ENCODE measurements around the gene TRPC1. TPM values are rescaled to one million over a fixed set of nuclear protein-coding genes. Genes with fewer than 3 reads are reported as not detected.
A peak's percentile ranks its signal among the peaks of the same experiment; 100 is the strongest.

Gene TRPC1
- polyA plus RNA-seq, 1 donor from 2014 or later, result 37.2 TPM

DNA sequence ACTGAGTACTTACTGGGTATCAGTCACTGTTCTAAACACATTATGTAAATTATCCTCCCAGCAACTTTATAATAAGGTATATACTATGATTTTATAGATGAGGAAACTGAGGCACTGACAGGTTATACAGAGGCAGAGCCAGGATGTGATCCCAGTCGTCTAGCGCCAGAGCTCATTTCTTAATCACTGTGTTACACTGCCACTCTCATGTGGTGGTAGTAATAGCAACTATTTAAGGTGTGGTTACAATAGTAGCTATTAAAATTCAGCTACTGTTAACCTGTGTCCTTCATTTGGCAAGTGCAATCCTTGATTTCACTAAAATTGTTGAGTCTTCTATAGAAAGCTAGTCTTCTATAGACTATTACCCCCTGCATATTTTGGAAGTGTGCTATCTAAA lies 43.1 kb upstream of the TRPC1 start:
- H3K9me3 ChIP-seq (ENCODE audit: low read length), result no peaks in the 10 kb centered on the region
- no peaks in the 10 kb centered on the region for H3K27me3 ChIP-seq (ENCODE audit: insufficient read depth, low read depth, low read length)
- H3K4me2 ChIP-seq (ENCODE audit: low read length), result no peak overlapping the region
- no peaks in the 10 kb centered on the region for H3K79me2 ChIP-seq (replicated peaks; ENCODE audit: insufficient read depth, low read length)
- H3K36me3 ChIP-seq (ENCODE audit: insufficient read depth, low read length), result no peaks in the 10 kb centered on the region
- H3K9ac ChIP-seq (ENCODE audit: low read length), result no peak overlapping the region
- H3K9me2 ChIP-seq (ENCODE audit: insufficient read depth, low read length), result no peaks in the 10 kb centered on the region
- H2AFZ ChIP-seq (ENCODE audit: low read depth, low read length), result no peak overlapping the region
- no peak overlapping the region for H3K4me3 ChIP-seq (ENCODE audit: low read length)
- no peaks in the 10 kb centered on the region for H4K20me1 ChIP-seq (ENCODE audit: insufficient read depth)
- H3F3A ChIP-seq (ENCODE audit: insufficient read depth, low read length, poor library complexity, severe bottlenecking), result no peaks in the 10 kb centered on the region
- no peak overlapping the region for H3K27ac ChIP-seq (ENCODE audit: low read length)
- TF ChIP-seq EZH2 (IDR thresholded peaks at IDR 0.05; ENCODE audit: borderline replicate concordance, insufficient read depth, low read length, poor library complexity, severe bottlenecking), result no peak

DNA sequence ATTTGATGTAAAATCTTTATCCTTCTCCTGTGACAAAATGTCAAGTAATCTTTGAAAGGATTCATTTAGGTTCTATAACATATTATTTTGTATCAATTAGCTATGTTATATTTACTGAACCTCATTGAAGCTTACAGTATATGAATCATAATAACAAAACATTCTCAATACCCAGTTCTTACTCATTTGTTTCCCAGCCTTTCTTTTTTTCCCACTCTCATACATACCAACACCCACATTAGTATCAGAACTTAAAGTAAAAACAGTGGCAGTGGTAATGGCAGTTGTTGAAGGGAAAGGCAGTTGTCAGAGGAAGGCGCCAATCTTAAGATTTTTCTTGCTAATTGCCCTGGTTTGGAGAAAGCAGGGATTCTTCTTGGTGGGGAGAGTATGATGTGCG lies 33.2 kb upstream of the TRPC1 start:
- TF ChIP-seq SMC3 (conservative IDR thresholded peaks at IDR 0.05; ENCODE audit: poor library complexity) (no peak), POLR2AphosphoS5 (IDR thresholded peaks at IDR 0.05) (peak; percentile 19), EZH2 (IDR thresholded peaks at IDR 0.05; ENCODE audit: borderline replicate concordance, insufficient read depth, low read length, poor library complexity, severe bottlenecking) (no peak), EP300 (conservative IDR thresholded peaks at IDR 0.05; ENCODE audit: poor library complexity, severe bottlenecking) (peak; percentile 30), MXI1 (conservative IDR thresholded peaks at IDR 0.05; ENCODE audit: poor library complexity, severe bottlenecking) (no peak), RAD21 (conservative IDR thresholded peaks at IDR 0.05) (no peak), TAF1 (IDR thresholded peaks at IDR 0.05; ENCODE audit: low read depth) (no peak)
- TF ChIP-seq, protein P1, sequence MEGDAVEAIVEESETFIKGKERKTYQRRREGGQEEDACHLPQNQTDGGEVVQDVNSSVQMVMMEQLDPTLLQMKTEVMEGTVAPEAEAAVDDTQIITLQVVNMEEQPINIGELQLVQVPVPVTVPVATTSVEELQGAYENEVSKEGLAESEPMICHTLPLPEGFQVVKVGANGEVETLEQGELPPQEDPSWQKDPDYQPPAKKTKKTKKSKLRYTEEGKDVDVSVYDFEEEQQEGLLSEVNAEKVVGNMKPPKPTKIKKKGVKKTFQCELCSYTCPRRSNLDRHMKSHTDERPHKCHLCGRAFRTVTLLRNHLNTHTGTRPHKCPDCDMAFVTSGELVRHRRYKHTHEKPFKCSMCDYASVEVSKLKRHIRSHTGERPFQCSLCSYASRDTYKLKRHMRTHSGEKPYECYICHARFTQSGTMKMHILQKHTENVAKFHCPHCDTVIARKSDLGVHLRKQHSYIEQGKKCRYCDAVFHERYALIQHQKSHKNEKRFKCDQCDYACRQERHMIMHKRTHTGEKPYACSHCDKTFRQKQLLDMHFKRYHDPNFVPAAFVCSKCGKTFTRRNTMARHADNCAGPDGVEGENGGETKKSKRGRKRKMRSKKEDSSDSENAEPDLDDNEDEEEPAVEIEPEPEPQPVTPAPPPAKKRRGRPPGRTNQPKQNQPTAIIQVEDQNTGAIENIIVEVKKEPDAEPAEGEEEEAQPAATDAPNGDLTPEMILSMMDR (IDR thresholded peaks at IDR 0.05; ENCODE audit: poor library complexity, severe bottlenecking), result no peak
- TF ChIP-seq, protein P2, sequence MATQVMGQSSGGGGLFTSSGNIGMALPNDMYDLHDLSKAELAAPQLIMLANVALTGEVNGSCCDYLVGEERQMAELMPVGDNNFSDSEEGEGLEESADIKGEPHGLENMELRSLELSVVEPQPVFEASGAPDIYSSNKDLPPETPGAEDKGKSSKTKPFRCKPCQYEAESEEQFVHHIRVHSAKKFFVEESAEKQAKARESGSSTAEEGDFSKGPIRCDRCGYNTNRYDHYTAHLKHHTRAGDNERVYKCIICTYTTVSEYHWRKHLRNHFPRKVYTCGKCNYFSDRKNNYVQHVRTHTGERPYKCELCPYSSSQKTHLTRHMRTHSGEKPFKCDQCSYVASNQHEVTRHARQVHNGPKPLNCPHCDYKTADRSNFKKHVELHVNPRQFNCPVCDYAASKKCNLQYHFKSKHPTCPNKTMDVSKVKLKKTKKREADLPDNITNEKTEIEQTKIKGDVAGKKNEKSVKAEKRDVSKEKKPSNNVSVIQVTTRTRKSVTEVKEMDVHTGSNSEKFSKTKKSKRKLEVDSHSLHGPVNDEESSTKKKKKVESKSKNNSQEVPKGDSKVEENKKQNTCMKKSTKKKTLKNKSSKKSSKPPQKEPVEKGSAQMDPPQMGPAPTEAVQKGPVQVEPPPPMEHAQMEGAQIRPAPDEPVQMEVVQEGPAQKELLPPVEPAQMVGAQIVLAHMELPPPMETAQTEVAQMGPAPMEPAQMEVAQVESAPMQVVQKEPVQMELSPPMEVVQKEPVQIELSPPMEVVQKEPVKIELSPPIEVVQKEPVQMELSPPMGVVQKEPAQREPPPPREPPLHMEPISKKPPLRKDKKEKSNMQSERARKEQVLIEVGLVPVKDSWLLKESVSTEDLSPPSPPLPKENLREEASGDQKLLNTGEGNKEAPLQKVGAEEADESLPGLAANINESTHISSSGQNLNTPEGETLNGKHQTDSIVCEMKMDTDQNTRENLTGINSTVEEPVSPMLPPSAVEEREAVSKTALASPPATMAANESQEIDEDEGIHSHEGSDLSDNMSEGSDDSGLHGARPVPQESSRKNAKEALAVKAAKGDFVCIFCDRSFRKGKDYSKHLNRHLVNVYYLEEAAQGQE (IDR thresholded peaks at IDR 0.05; ENCODE audit: borderline replicate concordance), result no peak
- Histone ChIP-seq H3K4me3 (ENCODE audit: low read length) (no peak overlapping the region), H3K36me3 (ENCODE audit: insufficient read depth, low read length) (no peaks in the 10 kb centered on the region), H3K4me2 (ENCODE audit: low read length) (no peak overlapping the region), H3F3A (ENCODE audit: insufficient read depth, low read length, poor library complexity, severe bottlenecking) (no peaks in the 10 kb centered on the region), H3K9ac (ENCODE audit: low read length) (no peak overlapping the region), H3K9me2 (ENCODE audit: insufficient read depth, low read length) (no peaks in the 10 kb centered on the region), H4K20me1 (ENCODE audit: insufficient read depth) (no peaks in the 10 kb centered on the region), H3K79me2 (replicated peaks; ENCODE audit: insufficient read depth, low read length) (no peaks in the 10 kb centered on the region), H3K27me3 (ENCODE audit: insufficient read depth, low read depth, low read length) (no peaks in the 10 kb centered on the region), H3K27ac (ENCODE audit: low read length) (no peak overlapping the region), H2AFZ (ENCODE audit: low read depth, low read length) (no peak overlapping the region), H3K9me3 (ENCODE audit: low read length) (no peaks in the 10 kb centered on the region)

DNA sequence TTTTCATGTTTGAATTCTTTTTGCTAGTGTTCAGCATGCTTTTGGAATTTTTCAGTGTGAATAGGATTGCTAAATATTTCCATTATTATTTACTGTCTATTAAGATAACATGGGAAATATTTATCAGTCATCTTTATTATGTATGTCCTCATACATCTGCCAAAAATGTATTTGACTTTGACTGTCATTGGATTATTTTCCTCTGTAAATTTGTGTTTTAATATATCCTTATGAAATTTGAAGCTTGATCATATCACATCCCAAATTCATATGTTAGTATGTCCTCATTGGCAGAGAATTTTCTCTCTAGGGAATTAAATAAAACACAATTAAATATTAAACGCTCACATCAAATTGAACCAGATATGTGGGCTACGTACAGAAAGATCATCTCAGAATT lies 32.3 kb upstream of the TRPC1 start:
- H3K4me2 ChIP-seq (ENCODE audit: low read length), result no peak overlapping the region
- no peaks in the 10 kb centered on the region for H3F3A ChIP-seq (ENCODE audit: insufficient read depth, low read length, poor library complexity, severe bottlenecking)
- no peaks in the 10 kb centered on the region for H3K9me3 ChIP-seq (ENCODE audit: low read length)
- no peaks in the 10 kb centered on the region for H3K27me3 ChIP-seq (ENCODE audit: insufficient read depth, low read depth, low read length)
- no peak overlapping the region for H3K27ac ChIP-seq (ENCODE audit: low read length)
- H2AFZ ChIP-seq (ENCODE audit: low read depth, low read length), result no peak overlapping the region
- H3K36me3 ChIP-seq (ENCODE audit: insufficient read depth, low read length), result no peaks in the 10 kb centered on the region
- H3K79me2 ChIP-seq (replicated peaks; ENCODE audit: insufficient read depth, low read length), result no peaks in the 10 kb centered on the region
- no peak overlapping the region for H3K9ac ChIP-seq (ENCODE audit: low read length)
- H3K4me3 ChIP-seq (ENCODE audit: low read length), result no peak overlapping the region
- H4K20me1 ChIP-seq (ENCODE audit: insufficient read depth), result no peaks in the 10 kb centered on the region
- H3K9me2 ChIP-seq (ENCODE audit: insufficient read depth, low read length), result no peaks in the 10 kb centered on the region
- TF ChIP-seq EP300 (conservative IDR thresholded peaks at IDR 0.05; ENCODE audit: poor library complexity, severe bottlenecking) (no peak), RAD21 (conservative IDR thresholded peaks at IDR 0.05) (no peak), POLR2AphosphoS5 (IDR thresholded peaks at IDR 0.05) (no peak), MXI1 (conservative IDR thresholded peaks at IDR 0.05; ENCODE audit: poor library complexity, severe bottlenecking) (no peak), SMC3 (conservative IDR thresholded peaks at IDR 0.05; ENCODE audit: poor library complexity) (no peak), EZH2 (IDR thresholded peaks at IDR 0.05; ENCODE audit: borderline replicate concordance, insufficient read depth, low read length, poor library complexity, severe bottlenecking) (no peak)
- TF ChIP-seq, protein P1 (IDR thresholded peaks at IDR 0.05; ENCODE audit: poor library complexity, severe bottlenecking), result no peak

Data from neural cell (in vitro differentiated cells).